Measurements from ENCODE around the gene GHDC. TPM values are rescaled to one million over a fixed set of nuclear protein-coding genes. Genes with fewer than 3 reads are reported as not detected.

The GHDC gene
- total and polyA plus RNA-seq, 2 experiments from 2014 or later: 11.1 to 25.0 TPM

Other genes with a start within 250 kb of the GHDC start
- 58.3 and 69.4 TPM in 2 replicates for gene CNP, start 227.7 kb downstream of the GHDC start, total RNA-seq (2014; rRNA removed; shearing (Covaris generic))
- 103 and 107 TPM in 2 replicates for gene CNP, start 227.7 kb downstream of the GHDC start, polyA plus RNA-seq (2016; fragmentation: Nextera tagmentation; extraction: Ambion mirVana)
- 61.6 and 71.3 TPM in 2 replicates for gene DNAJC7, start 177.1 kb downstream of the GHDC start, total RNA-seq (2014; rRNA removed; shearing (Covaris generic))
- gene DNAJC7, start 177.1 kb downstream of the GHDC start, polyA plus RNA-seq (2016; fragmentation: Nextera tagmentation; extraction: Ambion mirVana): 69.3 and 73.5 TPM in 2 replicates
- 70.8 and 71.2 TPM in 2 replicates for gene NKIRAS2, start 174.4 kb downstream of the GHDC start, total RNA-seq (2014; rRNA removed; shearing (Covaris generic))
- gene NKIRAS2, start 174.4 kb downstream of the GHDC start, polyA plus RNA-seq (2016; fragmentation: Nextera tagmentation; extraction: Ambion mirVana): 66.5 and 67.5 TPM in 2 replicates
- gene C17orf113, start 143.9 kb downstream of the GHDC start, total RNA-seq (2014; rRNA removed; shearing (Covaris generic)): 0.13 TPM in 1 of 2 replicates, not detected in the other
- not detected in 2 replicates for gene C17orf113, start 143.9 kb downstream of the GHDC start, polyA plus RNA-seq (2016; fragmentation: Nextera tagmentation; extraction: Ambion mirVana)
- not detected in 2 replicates for gene ZNF385C, start 96.0 kb downstream of the GHDC start, total RNA-seq (2014; rRNA removed; shearing (Covaris generic))
- not detected in 2 replicates for gene ZNF385C, start 96.0 kb downstream of the GHDC start, polyA plus RNA-seq (2016; fragmentation: Nextera tagmentation; extraction: Ambion mirVana)
- 2.5 and 11.6 TPM in 2 replicates for gene DHX58, start 81.8 kb downstream of the GHDC start, total RNA-seq (2014; rRNA removed; shearing (Covaris generic))
- gene DHX58, start 81.8 kb downstream of the GHDC start, polyA plus RNA-seq (2016; fragmentation: Nextera tagmentation; extraction: Ambion mirVana): 1.6 and 2.0 TPM in 2 replicates
- gene KAT2A, start 73.1 kb downstream of the GHDC start, total RNA-seq (2014; rRNA removed; shearing (Covaris generic)): 13.9 and 16.8 TPM in 2 replicates
- 6.0 and 7.2 TPM in 2 replicates for gene KAT2A, start 73.1 kb downstream of the GHDC start, polyA plus RNA-seq (2016; fragmentation: Nextera tagmentation; extraction: Ambion mirVana)
- gene HSPB9, start 71.7 kb downstream of the GHDC start, total RNA-seq (2014; rRNA removed; shearing (Covaris generic)): not detected in 2 replicates
- 0.34 TPM in 1 of 2 replicates, not detected in the other for gene HSPB9, start 71.7 kb downstream of the GHDC start, polyA plus RNA-seq (2016; fragmentation: Nextera tagmentation; extraction: Ambion mirVana)
- 97.5 and 128 TPM in 2 replicates for gene RAB5C, start 39.5 kb downstream of the GHDC start, total RNA-seq (2014; rRNA removed; shearing (Covaris generic))
- 123 and 124 TPM in 2 replicates for gene RAB5C, start 39.5 kb downstream of the GHDC start, polyA plus RNA-seq (2016; fragmentation: Nextera tagmentation; extraction: Ambion mirVana)
- gene KCNH4, start 13.4 kb downstream of the GHDC start, total RNA-seq (2014; rRNA removed; shearing (Covaris generic)): not detected in 2 replicates
- gene KCNH4, start 13.4 kb downstream of the GHDC start, polyA plus RNA-seq (2016; fragmentation: Nextera tagmentation; extraction: Ambion mirVana): not detected in 2 replicates
- not detected in 2 replicates for gene HCRT, start 9.0 kb downstream of the GHDC start, total RNA-seq (2014; rRNA removed; shearing (Covaris generic))
- gene HCRT, start 9.0 kb downstream of the GHDC start, polyA plus RNA-seq (2016; fragmentation: Nextera tagmentation; extraction: Ambion mirVana): not detected in 2 replicates
- gene STAT5B, start 81.9 kb upstream of the GHDC start, total RNA-seq (2014; rRNA removed; shearing (Covaris generic)): 21.8 and 23.5 TPM in 2 replicates
- 11.9 and 13.8 TPM in 2 replicates for gene STAT5B, start 81.9 kb upstream of the GHDC start, polyA plus RNA-seq (2016; fragmentation: Nextera tagmentation; extraction: Ambion mirVana)
- gene STAT5A, start 94.0 kb upstream of the GHDC start, total RNA-seq (2014; rRNA removed; shearing (Covaris generic)): 21.2 and 26.3 TPM in 2 replicates
- 6.7 and 6.8 TPM in 2 replicates for gene STAT5A, start 94.0 kb upstream of the GHDC start, polyA plus RNA-seq (2016; fragmentation: Nextera tagmentation; extraction: Ambion mirVana)
- gene STAT3, start 193.9 kb upstream of the GHDC start, total RNA-seq (2014; rRNA removed; shearing (Covaris generic)): 79.4 and 84.1 TPM in 2 replicates
- gene STAT3, start 193.9 kb upstream of the GHDC start, polyA plus RNA-seq (2016; fragmentation: Nextera tagmentation; extraction: Ambion mirVana): 112 and 115 TPM in 2 replicates
- 1,074 and 1,102 TPM in 2 replicates for gene CAVIN1, start 228.8 kb upstream of the GHDC start, total RNA-seq (2014; rRNA removed; shearing (Covaris generic))
- 666 and 686 TPM in 2 replicates for gene CAVIN1, start 228.8 kb upstream of the GHDC start, polyA plus RNA-seq (2016; fragmentation: Nextera tagmentation; extraction: Ambion mirVana)